ENCODE results near the gene FAM111A. TPM values are rescaled to one million over a fixed set of nuclear protein-coding genes. Genes with fewer than 3 reads are reported as not detected.

Gene FAM111A
- total RNA-seq, 2 donors from 2014 or later: 11.4 to 34.2 TPM

- Histone ChIP-seq H3K27ac (ENCODE audit: low read depth, low read length) (no peak overlapping the region), H3K4me1 (ENCODE audit: control insufficient read depth, insufficient read depth, low read length) (peaks cover 5% of the 10 kb centered on the region), H3K9me3 (ENCODE audit: control insufficient read depth, low read length) (peaks cover 18% of the 10 kb centered on the region), H3K9ac (ENCODE audit: extremely low read depth, low read length, poor library complexity, severe bottlenecking) (no peak overlapping the region), H3K27me3 (ENCODE audit: control insufficient read depth, insufficient read depth, low read length, poor library complexity, severe bottlenecking) (no peaks in the 10 kb centered on the region), H3K4me3 (ENCODE audit: low read length) (no peak overlapping the region), H3K36me3 (ENCODE audit: control insufficient read depth, insufficient read depth, low read length) (peaks cover 51% of the 10 kb centered on the region)
- no peak overlapping the region for H3K27ac Mint-ChIP-seq
- H3K36me3 Mint-ChIP-seq (ENCODE audit: low read depth): peaks cover 26% of the 10 kb centered on the region
- no peak overlapping the region for H3K4me3 Mint-ChIP-seq
- DNase-seq: no peak
- H3K9me3 Mint-ChIP-seq: no peaks in the 10 kb centered on the region
- no peaks in the 10 kb centered on the region for H3K27me3 Mint-ChIP-seq (ENCODE audit: insufficient read depth)
- 89 to 100% methylated on average over 1 to 2 of the region's 2 CpGs for WGBS, 2 experiments (ENCODE audit: insufficient coverage in 1 of 2, insufficient read length in 1 of 2)
- peaks cover 17% of the 10 kb centered on the region for H3K4me1 Mint-ChIP-seq
- TF ChIP-seq CTCF (conservative IDR thresholded peaks at IDR 0.05): no peak
Observed at GRCh38 chr11:59179121-59179520, 36.5 kb downstream of the FAM111A start.

- H3K36me3 Mint-ChIP-seq (ENCODE audit: low read depth): peaks cover 26% of the 10 kb centered on the region
- H3K9me3 Mint-ChIP-seq: no peaks in the 10 kb centered on the region
- H3K27ac ChIP-seq (ENCODE audit: low read depth, low read length): peak overlapping the region; percentile 84
- H3K4me3 ChIP-seq (ENCODE audit: low read length): no peak overlapping the region
- peaks cover 59% of the 10 kb centered on the region for H3K36me3 ChIP-seq (ENCODE audit: control insufficient read depth, insufficient read depth, low read length)
- peaks cover 18% of the 10 kb centered on the region for H3K9me3 ChIP-seq (ENCODE audit: control insufficient read depth, low read length)
- H3K4me1 Mint-ChIP-seq: peaks cover 8% of the 10 kb centered on the region
- H3K27ac Mint-ChIP-seq: no peak overlapping the region
- H3K4me3 Mint-ChIP-seq: no peak overlapping the region
- H3K9ac ChIP-seq (ENCODE audit: extremely low read depth, low read length, poor library complexity, severe bottlenecking): no peak overlapping the region
- H3K4me1 ChIP-seq (ENCODE audit: control insufficient read depth, insufficient read depth, low read length): no peaks in the 10 kb centered on the region
- DNase-seq: no peak
- TF ChIP-seq CTCF (conservative IDR thresholded peaks at IDR 0.05): no peak
- no peaks in the 10 kb centered on the region for H3K27me3 Mint-ChIP-seq (ENCODE audit: insufficient read depth)
- H3K27me3 ChIP-seq (ENCODE audit: control insufficient read depth, insufficient read depth, low read length, poor library complexity, severe bottlenecking): no peaks in the 10 kb centered on the region
- WGBS, 2 experiments (ENCODE audit: insufficient coverage in 1 of 2, insufficient read length in 1 of 2): 93% methylated on average over 2 of the region's 2 CpGs; no CpG with 5 or more reads in 1 of the 2 experiments
Observed at GRCh38 chr11:59180168-59180776, 37.6 kb downstream of the FAM111A start.

GRCh38 chr11:59180907-59181306 lies 38.3 kb downstream of the FAM111A start:
- H3K27ac Mint-ChIP-seq: no peak overlapping the region
- H3K4me1 ChIP-seq (ENCODE audit: control insufficient read depth, insufficient read depth, low read length): no peaks in the 10 kb centered on the region
- no peak for TF ChIP-seq CTCF (conservative IDR thresholded peaks at IDR 0.05)
- no peak for DNase-seq
- peaks cover 59% of the 10 kb centered on the region for H3K36me3 ChIP-seq (ENCODE audit: control insufficient read depth, insufficient read depth, low read length)
- H3K9me3 Mint-ChIP-seq: no peaks in the 10 kb centered on the region
- H3K4me1 Mint-ChIP-seq: peaks cover 4% of the 10 kb centered on the region
- H3K27me3 Mint-ChIP-seq (ENCODE audit: insufficient read depth): no peaks in the 10 kb centered on the region
- H3K36me3 Mint-ChIP-seq (ENCODE audit: low read depth): peaks cover 26% of the 10 kb centered on the region
- 94 to 100% methylated on average over 1 to 2 of the region's 2 CpGs for WGBS, 2 experiments (ENCODE audit: insufficient coverage in 1 of 2, insufficient read length in 1 of 2)
- H3K9ac ChIP-seq (ENCODE audit: extremely low read depth, low read length, poor library complexity, severe bottlenecking): no peak overlapping the region
- peak overlapping the region; percentile 84 for H3K27ac ChIP-seq (ENCODE audit: low read depth, low read length)
- peaks cover 18% of the 10 kb centered on the region for H3K9me3 ChIP-seq (ENCODE audit: control insufficient read depth, low read length)
- no peak overlapping the region for H3K4me3 ChIP-seq (ENCODE audit: low read length)
- no peaks in the 10 kb centered on the region for H3K27me3 ChIP-seq (ENCODE audit: control insufficient read depth, insufficient read depth, low read length, poor library complexity, severe bottlenecking)
- no peak overlapping the region for H3K4me3 Mint-ChIP-seq

All from endodermal cell (in vitro differentiated cells).